Measurements from ENCODE around the gene TMEM14B. TPM values are rescaled to one million over a fixed set of nuclear protein-coding genes. Genes with fewer than 3 reads are reported as not detected.
"Not testable (repeated sequence)": the region's sequence is repeated elsewhere in the genome, so short reads cannot be mapped to it uniquely, and the experiment has no call there.

Gene TMEM14B
- total RNA-seq (10 to 100 TPM; 50.3 to 51.9 TPM), polyA plus RNA-seq (100 to 1,000 TPM in 1 of 2 donors, 10 to 100 TPM in 1; 72.7 to 111 TPM)
- long read RNA-seq, donor 1, transcript TMEM14B-202 (6 exons, 975 nt), result major isoform, 31 of 40 reads
- long read RNA-seq, donor 1, partial matches to known transcripts, result 0 of 40 reads
- long read RNA-seq, donor 1, other reads (novel, unspliced or antisense), result 2 of 40 reads
- long read RNA-seq, donor 2, transcript TMEM14B-202 (6 exons, 975 nt), result major isoform, 17 of 23 reads
- long read RNA-seq, donor 2, partial matches to known transcripts, result 3 of 23 reads
- long read RNA-seq, donor 2, other reads (novel, unspliced or antisense), result 2 of 23 reads

GRCh38 chr6:10747251-10747972 lies at the start of gene TMEM14B:
TSS of gene TMEM14B (plus strand) at chr6:10747805. CDS start at chr6:10749246, 1,441 bp downstream.
- H3K9me3 ChIP-seq (ENCODE audit: control insufficient read depth, low read length), result no peaks in the 10 kb centered on the region
- intact Hi-C loops (cut with DNase I), result loop anchor here (2.0 kb wide), 1 partner anchor 25 kb away; the partner anchor contains the start of gene TMEM14C (in 2 of the 2)
- WGBS, 2 donors, result 2% methylated on average over 50 to 52 of the region's 52 CpGs
- H3K36me3 ChIP-seq (ENCODE audit: control insufficient read depth in 1 of 2, insufficient read depth in 2 of 2, low read length in 1 of 2), result no peaks in the 10 kb centered on the region
- peak within 1 kb of the TSS; percentile 71 to 96 for H3K4me3 ChIP-seq (ENCODE audit: low read length in 2 of 2)
- ATAC-seq (ENCODE audit: low FRiP score) (peak; percentile 100), DNase-seq (peak; percentile 100)
- H3K27me3 ChIP-seq (ENCODE audit: control insufficient read depth in 1 of 2, insufficient read depth in 2 of 2, low read length in 1 of 2), result no peaks in the 10 kb centered on the region
- H3K4me1 ChIP-seq (ENCODE audit: control insufficient read depth in 1 of 2, insufficient read depth in 2 of 2, low read length in 2 of 2), result peaks cover 0 to 2% of the 10 kb centered on the region in 2 donors
- H3K27ac ChIP-seq (ENCODE audit: low read depth in 1 of 2, low read length in 2 of 2), result peak within 1 kb of the TSS in 1 of 2 donors; percentile 75

- DNase-seq (no peak), ATAC-seq (ENCODE audit: low FRiP score) (no peak)
- peaks cover 0 to 3% of the 10 kb centered on the region in 2 donors for H3K36me3 ChIP-seq (ENCODE audit: control insufficient read depth in 1 of 2, insufficient read depth in 2 of 2, low read length in 1 of 2)
- no peaks in the 10 kb centered on the region for H3K27me3 ChIP-seq (ENCODE audit: control insufficient read depth in 1 of 2, insufficient read depth in 2 of 2, low read length in 1 of 2)
- intact Hi-C loops (cut with DNase I), result no loop called here
- no peaks in the 10 kb centered on the region for H3K4me1 ChIP-seq (ENCODE audit: control insufficient read depth in 1 of 2, insufficient read depth in 2 of 2, low read length in 2 of 2)
- no peaks in the 10 kb centered on the region for H3K9me3 ChIP-seq (ENCODE audit: control insufficient read depth, low read length)
- H3K4me3 ChIP-seq (ENCODE audit: low read length in 2 of 2), result no peak overlapping the region
- H3K27ac ChIP-seq (ENCODE audit: low read depth in 1 of 2, low read length in 2 of 2), result no peak overlapping the region
- WGBS, 2 donors, result 84 to 85% methylated on average over 8 of the region's 8 CpGs
These were observed 33.6 kb upstream of the TMEM14B start for GRCh38 chr6:10713962-10714361.

- H3K27ac ChIP-seq (ENCODE audit: low read depth in 1 of 2, low read length in 2 of 2), result no peak overlapping the region
These were observed 28.2 kb upstream of the TMEM14B start for GRCh38 chr6:10719296-10719963.

GRCh38 chr6:10719964-10720264 lies 27.7 kb upstream of the TMEM14B start:
- H3K27me3 ChIP-seq (ENCODE audit: control insufficient read depth in 1 of 2, insufficient read depth in 2 of 2, low read length in 1 of 2), result no peaks in the 10 kb centered on the region
- peaks cover 3 to 5% of the 10 kb centered on the region in 2 donors for H3K4me1 ChIP-seq (ENCODE audit: control insufficient read depth in 1 of 2, insufficient read depth in 2 of 2, low read length in 2 of 2)
- peak overlapping the region in 1 of 2 donors; percentile 14 for H3K27ac ChIP-seq (ENCODE audit: low read depth in 1 of 2, low read length in 2 of 2)
- no peaks in the 10 kb centered on the region for H3K36me3 ChIP-seq (ENCODE audit: control insufficient read depth in 1 of 2, insufficient read depth in 2 of 2, low read length in 1 of 2)
- peak overlapping the region in 1 of 2 donors; percentile 23 for H3K4me3 ChIP-seq (ENCODE audit: low read length in 2 of 2)
- DNase-seq (peak in 1 of 2 donors; percentile 51), ATAC-seq (ENCODE audit: low FRiP score) (no peak)
- 29 to 40% methylated on average over 21 of the region's 21 CpGs for WGBS, 2 donors
- no peaks in the 10 kb centered on the region for H3K9me3 ChIP-seq (ENCODE audit: control insufficient read depth, low read length)
- intact Hi-C loops (cut with DNase I), result no loop called here

More at GRCh38 chr6:10719296-10719963, 28.2 kb upstream of the TMEM14B start:
- H3K36me3 ChIP-seq (ENCODE audit: control insufficient read depth in 1 of 2, insufficient read depth in 2 of 2, low read length in 1 of 2), result no peaks in the 10 kb centered on the region
- H3K9me3 ChIP-seq (ENCODE audit: control insufficient read depth, low read length), result no peaks in the 10 kb centered on the region
- H3K4me1 ChIP-seq (ENCODE audit: control insufficient read depth in 1 of 2, insufficient read depth in 2 of 2, low read length in 2 of 2), result peaks cover 1% of the 10 kb centered on the region in 2 donors
- no peaks in the 10 kb centered on the region for H3K27me3 ChIP-seq (ENCODE audit: control insufficient read depth in 1 of 2, insufficient read depth in 2 of 2, low read length in 1 of 2)
- 78 to 80% methylated on average over 8 of the region's 8 CpGs for WGBS, 2 donors
- ATAC-seq (ENCODE audit: low FRiP score) (no peak), DNase-seq (no peak)
- intact Hi-C loops (cut with DNase I), result no loop called here
- no peak overlapping the region for H3K4me3 ChIP-seq (ENCODE audit: low read length in 2 of 2)

GRCh38 chr6:10720265-10720959 lies 27.2 kb upstream of the TMEM14B start:
- Histone ChIP-seq H3K27ac (ENCODE audit: low read depth in 1 of 2, low read length in 2 of 2) (peak overlapping the region in 1 of 2 donors; percentile 42), H3K4me1 (ENCODE audit: control insufficient read depth in 1 of 2, insufficient read depth in 2 of 2, low read length in 2 of 2) (peaks cover 3 to 5% of the 10 kb centered on the region in 2 donors), H3K9me3 (ENCODE audit: control insufficient read depth, low read length) (no peaks in the 10 kb centered on the region), H3K36me3 (ENCODE audit: control insufficient read depth in 1 of 2, insufficient read depth in 2 of 2, low read length in 1 of 2) (no peaks in the 10 kb centered on the region), H3K27me3 (ENCODE audit: control insufficient read depth in 1 of 2, insufficient read depth in 2 of 2, low read length in 1 of 2) (no peaks in the 10 kb centered on the region), H3K4me3 (ENCODE audit: low read length in 2 of 2) (peak overlapping the region in 1 of 2 donors; percentile 23)
- peak; percentile 26 for ATAC-seq (ENCODE audit: low FRiP score)
- intact Hi-C loops (cut with DNase I), result no loop called here
- peak; percentile 69 to 84 for DNase-seq
- WGBS, 2 donors, result 28 to 38% methylated on average over 45 to 49 of the region's 49 CpGs

GRCh38 chr6:10720960-10721849 lies 26.4 kb upstream of the TMEM14B start:
- intact Hi-C loops (cut with DNase I); H3K27me3 ChIP-seq (ENCODE audit: control insufficient read depth in 1 of 2, insufficient read depth in 2 of 2, low read length in 1 of 2); H3K4me1 ChIP-seq (ENCODE audit: control insufficient read depth in 1 of 2, insufficient read depth in 2 of 2, low read length in 2 of 2); H3K36me3 ChIP-seq (ENCODE audit: control insufficient read depth in 1 of 2, insufficient read depth in 2 of 2, low read length in 1 of 2); ATAC-seq (ENCODE audit: low FRiP score); DNase-seq; H3K9me3 ChIP-seq (ENCODE audit: control insufficient read depth, low read length): not testable (repeated sequence)
- 83 to 84% methylated on average over 17 of the region's 17 CpGs for WGBS, 2 donors
- Histone ChIP-seq H3K4me3 (ENCODE audit: low read length in 2 of 2) (peak overlapping the region in 1 of 2 donors; percentile 23), H3K27ac (ENCODE audit: low read depth in 1 of 2, low read length in 2 of 2) (peak overlapping the region in 1 of 2 donors; percentile 42)

GRCh38 chr6:10721850-10722569 lies 25.6 kb upstream of the TMEM14B start:
- Histone ChIP-seq H3K4me1 (ENCODE audit: control insufficient read depth in 1 of 2, insufficient read depth in 2 of 2, low read length in 2 of 2) (peaks cover 3 to 5% of the 10 kb centered on the region in 2 donors), H3K36me3 (ENCODE audit: control insufficient read depth in 1 of 2, insufficient read depth in 2 of 2, low read length in 1 of 2) (no peaks in the 10 kb centered on the region), H3K27ac (ENCODE audit: low read depth in 1 of 2, low read length in 2 of 2) (peak overlapping the region in 1 of 2 donors; percentile 45), H3K9me3 (ENCODE audit: control insufficient read depth, low read length) (no peaks in the 10 kb centered on the region), H3K4me3 (ENCODE audit: low read length in 2 of 2) (peak overlapping the region in 1 of 2 donors; percentile 34), H3K27me3 (ENCODE audit: control insufficient read depth in 1 of 2, insufficient read depth in 2 of 2, low read length in 1 of 2) (no peaks in the 10 kb centered on the region)
- intact Hi-C loops (cut with DNase I), result loop anchor here (2.0 kb wide), 2 partner anchors 25 to 27 kb away; partner anchors contain the start of genes TMEM14B (in 2 of the 2), C6orf52 (in 1 of the 2) and PAK1IP1 (in 1 of the 2)
- ATAC-seq (ENCODE audit: low FRiP score) (no peak), DNase-seq (no peak)
- 72 to 78% methylated on average over 11 of the region's 11 CpGs for WGBS, 2 donors

Data from aorta (tissue), 5 donors.